Memory B cell (primary cell): ENCODE data around the gene OGG1.
A peak's percentile ranks its signal among the peaks of the same experiment; 100 is the strongest.

ENCODE experiments used
- ATAC-seq: fragments of 150-1000 bp; cut with Tn5 transposase; 2 replicates; pipeline ENCODE4 v1.10.0; 2021; ENCODE audit warnings: low read depth, mild to moderate bottlenecking, moderate library complexity
- DNase-seq, 2 donors: peaks; one replicate each; pipeline ENCODE4 v3.0.0; 2022; ENCODE audit warnings: low spot score in 2 of 2
- H3K27ac Mint-ChIP-seq: one replicate; pipeline ENCODE4 v1.8.0; 2022; ENCODE audit warnings: mild to moderate bottlenecking, moderate library complexity, mixed read lengths
- H3K27me3 Mint-ChIP-seq: one replicate; pipeline ENCODE4 v1.8.0; 2022; ENCODE audit warnings: mixed read lengths
- H3K36me3 Mint-ChIP-seq: one replicate; pipeline ENCODE4 v1.8.0; 2022; ENCODE audit warnings: mild to moderate bottlenecking, mixed read lengths
- H3K4me1 Mint-ChIP-seq: one replicate; pipeline ENCODE4 v1.8.0; 2022; ENCODE audit warnings: mixed read lengths
- H3K4me3 Mint-ChIP-seq: one replicate; pipeline ENCODE4 v1.8.0; 2022; ENCODE audit warnings: mild to moderate bottlenecking, moderate library complexity, mixed read lengths
- H3K9me3 Mint-ChIP-seq: one replicate; pipeline ENCODE4 v1.8.0; 2022; ENCODE audit warnings: mixed read lengths

Gene OGG1

GRCh38 chr3:9749645-9750555 lies at the start of gene OGG1:
Gene OGG1, plus strand, starts transcription at chr3:9749952. Its CDS starts 335 bp downstream, at chr3:9750287.
- peak within 1 kb of the TSS; percentile 91 for H3K4me3 Mint-ChIP-seq
- peak within 1 kb of the TSS; percentile 80 for H3K27ac Mint-ChIP-seq
- H3K9me3 Mint-ChIP-seq: no peaks in the 10 kb centered on the region
- DNase-seq: peak; percentile 86 to 92
- no peaks in the 10 kb centered on the region for H3K27me3 Mint-ChIP-seq
- H3K4me1 Mint-ChIP-seq: peaks cover 26% of the 10 kb centered on the region
- peak; percentile 92 for ATAC-seq
- H3K36me3 Mint-ChIP-seq: peaks cover 13% of the 10 kb centered on the region

DNA sequence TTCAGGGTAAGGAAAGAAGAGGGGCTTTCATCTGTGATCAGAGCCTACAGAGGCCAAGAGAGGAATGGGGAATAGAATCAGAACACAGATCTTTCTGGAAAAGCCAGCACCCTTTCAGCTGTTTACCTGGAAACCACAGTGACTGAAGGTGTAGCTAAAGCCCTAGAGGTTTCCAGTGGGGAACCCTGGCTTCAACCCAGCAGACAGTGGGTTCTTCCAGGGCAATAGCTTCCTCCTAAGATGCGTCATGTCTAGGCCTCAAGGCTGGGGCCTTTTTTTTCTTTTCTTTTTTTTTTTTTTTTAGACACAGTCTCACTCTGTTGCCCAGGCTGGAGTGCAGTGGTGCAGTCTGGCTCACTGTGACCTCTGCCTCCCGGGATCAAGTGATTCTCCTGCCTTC lies 49.2 kb upstream of the OGG1 start:
- Mint-ChIP-seq H3K36me3 (peaks cover 43% of the 10 kb centered on the region), H3K9me3 (no peaks in the 10 kb centered on the region), H3K27ac (no peak overlapping the region), H3K27me3 (peaks cover 4% of the 10 kb centered on the region), H3K4me3 (no peak overlapping the region), H3K4me1 (peaks cover 12% of the 10 kb centered on the region)
- DNase-seq: no peak
- no peak for ATAC-seq

DNA sequence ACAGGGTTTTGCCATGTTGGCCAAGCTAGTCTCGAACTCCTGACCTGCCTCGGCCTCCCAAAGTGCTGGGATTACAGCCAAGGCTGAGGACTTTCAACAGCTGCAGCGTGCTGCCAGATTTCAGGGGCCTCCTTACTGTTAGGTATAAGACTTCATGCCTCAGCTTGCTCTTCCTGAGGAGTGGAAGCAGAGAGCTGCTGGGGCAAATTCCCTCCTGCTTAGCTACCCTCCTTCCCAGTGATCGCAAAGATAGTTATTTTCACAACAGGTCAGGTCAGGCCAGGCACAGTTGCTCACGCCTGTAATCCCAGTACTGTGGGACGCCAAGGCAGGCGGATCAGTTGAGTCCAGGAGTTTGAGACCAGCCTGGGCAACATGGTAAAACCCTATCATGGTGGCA lies 48.7 kb upstream of the OGG1 start:
- Mint-ChIP-seq H3K4me3 (no peak overlapping the region), H3K27me3 (peaks cover 6% of the 10 kb centered on the region), H3K9me3 (no peaks in the 10 kb centered on the region), H3K27ac (no peak overlapping the region), H3K36me3 (peaks cover 39% of the 10 kb centered on the region), H3K4me1 (peaks cover 12% of the 10 kb centered on the region)
- DNase-seq (no peak), ATAC-seq (no peak)

DNA sequence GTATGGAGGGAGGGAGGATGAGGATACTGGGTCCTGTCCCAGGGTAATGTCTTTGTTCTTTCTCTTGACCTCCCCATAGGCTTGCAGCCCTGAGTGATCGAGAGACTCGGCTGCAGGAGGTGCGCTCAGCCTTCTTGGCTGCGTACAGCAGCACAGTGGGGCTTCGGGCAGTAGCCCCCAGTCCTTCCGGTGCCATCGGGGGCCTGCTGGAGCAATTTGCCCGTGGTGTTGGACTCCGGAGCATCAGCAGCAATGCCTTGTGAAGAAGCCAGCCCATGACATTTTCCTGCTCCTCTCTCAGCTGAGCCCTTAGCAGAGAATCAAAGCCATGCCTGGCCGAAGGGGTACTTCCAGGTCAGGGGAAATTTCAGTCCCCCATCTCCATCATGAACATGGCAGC lies 48.0 kb upstream of the OGG1 start:
- no peak overlapping the region for H3K4me3 Mint-ChIP-seq
- peaks cover 43% of the 10 kb centered on the region for H3K36me3 Mint-ChIP-seq
- no peak overlapping the region for H3K27ac Mint-ChIP-seq
- DNase-seq (no peak), ATAC-seq (no peak)
- peaks cover 12% of the 10 kb centered on the region for H3K4me1 Mint-ChIP-seq
- H3K27me3 Mint-ChIP-seq: peaks cover 10% of the 10 kb centered on the region
- H3K9me3 Mint-ChIP-seq: peaks cover 2% of the 10 kb centered on the region

DNA sequence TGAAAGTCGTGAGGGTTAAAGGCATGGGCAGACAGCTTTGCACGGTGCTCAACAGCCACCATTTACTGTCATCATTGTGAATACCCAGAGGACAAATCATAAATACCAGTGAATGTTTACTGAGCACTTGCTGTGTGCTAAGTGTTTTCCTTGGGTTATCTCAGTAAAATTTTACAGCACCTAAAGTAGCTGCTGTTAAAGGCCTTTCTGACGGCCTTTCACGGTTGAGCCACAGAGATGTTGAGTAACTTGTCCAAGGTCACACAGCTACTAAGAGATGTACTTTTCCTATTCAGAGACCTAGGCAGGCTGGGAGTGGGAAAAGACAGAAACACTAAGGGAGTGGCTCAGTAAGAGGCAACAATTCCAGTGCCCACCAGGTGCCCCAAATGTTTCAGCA lies 46.5 kb upstream of the OGG1 start:
- DNase-seq: no peak
- Mint-ChIP-seq H3K27ac (no peak overlapping the region), H3K36me3 (peaks cover 37% of the 10 kb centered on the region), H3K4me3 (no peak overlapping the region), H3K27me3 (peaks cover 11% of the 10 kb centered on the region), H3K9me3 (peaks cover 2% of the 10 kb centered on the region), H3K4me1 (peaks cover 12% of the 10 kb centered on the region)
- no peak for ATAC-seq

GRCh38 chr3:9703736-9704346 lies 45.9 kb upstream of the OGG1 start, which contains the start of gene CPNE9:
Gene CPNE9, plus strand, starts transcription at chr3:9703833. Its CDS starts 164 bp downstream, at chr3:9703997.
- peaks cover 12% of the 10 kb centered on the region for H3K4me1 Mint-ChIP-seq
- H3K27me3 Mint-ChIP-seq: peaks cover 11% of the 10 kb centered on the region
- H3K27ac Mint-ChIP-seq: no peak within 1 kb of the TSS
- peaks cover 39% of the 10 kb centered on the region for H3K36me3 Mint-ChIP-seq
- ATAC-seq (peak; percentile 46), DNase-seq (no peak)
- peaks cover 2% of the 10 kb centered on the region for H3K9me3 Mint-ChIP-seq
- H3K4me3 Mint-ChIP-seq: peak within 1 kb of the TSS; percentile 50

- H3K27ac Mint-ChIP-seq: no peak overlapping the region
- peaks cover 11% of the 10 kb centered on the region for H3K27me3 Mint-ChIP-seq
- peak overlapping the region; percentile 65 for H3K4me3 Mint-ChIP-seq
- peak; percentile 34 for ATAC-seq
- peaks cover 34% of the 10 kb centered on the region for H3K36me3 Mint-ChIP-seq
- peaks cover 2% of the 10 kb centered on the region for H3K9me3 Mint-ChIP-seq
- DNase-seq: no peak
- peaks cover 11% of the 10 kb centered on the region for H3K4me1 Mint-ChIP-seq
Measured at GRCh38 chr3:9704347-9705322, 45.1 kb upstream of the OGG1 start.

DNA sequence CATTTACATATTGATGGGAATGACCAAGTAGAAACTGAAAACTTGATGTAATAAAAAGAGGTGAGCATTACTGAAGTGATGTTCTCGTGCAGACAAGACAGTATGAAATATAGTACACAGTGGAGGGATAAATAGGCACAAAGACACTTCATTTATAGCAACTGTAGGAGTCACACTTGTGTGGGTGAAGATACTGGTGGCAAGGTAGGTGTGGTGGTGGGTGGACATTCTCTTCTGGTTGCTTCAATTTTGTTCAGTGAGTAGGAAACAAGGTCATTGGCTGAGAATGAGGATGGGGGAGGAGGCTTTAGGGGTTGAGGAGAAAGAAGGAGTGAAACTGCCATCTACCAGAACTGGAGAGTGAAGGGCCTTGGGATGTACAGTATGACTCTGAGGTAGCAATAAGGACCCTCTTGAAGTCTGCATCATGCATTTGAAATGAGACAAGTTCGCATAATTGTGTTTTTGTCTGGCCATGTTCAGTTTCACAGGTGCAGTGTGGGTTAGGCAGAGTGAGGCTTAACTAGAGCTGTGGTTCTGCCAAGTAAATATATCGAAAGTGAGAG lies 39.5 kb upstream of the OGG1 start:
- Mint-ChIP-seq H3K36me3 (peaks cover 13% of the 10 kb centered on the region), H3K4me1 (no peaks in the 10 kb centered on the region), H3K4me3 (no peak overlapping the region), H3K27ac (no peak overlapping the region), H3K9me3 (peaks cover 2% of the 10 kb centered on the region), H3K27me3 (peaks cover 14% of the 10 kb centered on the region)
- DNase-seq (no peak), ATAC-seq (no peak)

DNA sequence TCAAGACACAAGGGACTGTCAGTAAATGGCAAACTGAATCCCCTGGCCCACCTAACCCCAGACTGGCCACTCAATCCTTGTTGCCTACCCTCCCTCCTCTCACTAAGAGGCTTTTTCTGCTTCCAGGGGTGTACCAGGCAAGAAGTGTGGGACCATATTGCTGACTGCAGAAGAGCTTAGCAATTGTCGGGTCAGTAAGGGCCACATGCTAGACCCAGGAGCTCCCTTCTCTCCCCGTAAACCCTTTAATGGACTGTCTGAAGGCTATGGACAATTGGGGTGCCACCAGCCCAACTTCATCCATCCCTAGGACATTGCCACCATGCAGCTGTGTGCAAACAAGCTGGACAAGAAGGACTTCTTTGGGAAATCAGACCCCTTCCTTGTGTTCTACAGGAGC lies 37.3 kb upstream of the OGG1 start:
- no peak overlapping the region for H3K4me3 Mint-ChIP-seq
- H3K9me3 Mint-ChIP-seq: no peaks in the 10 kb centered on the region
- H3K27ac Mint-ChIP-seq: no peak overlapping the region
- DNase-seq: no peak
- H3K4me1 Mint-ChIP-seq: no peaks in the 10 kb centered on the region
- ATAC-seq: no peak
- H3K36me3 Mint-ChIP-seq: peaks cover 8% of the 10 kb centered on the region
- peaks cover 10% of the 10 kb centered on the region for H3K27me3 Mint-ChIP-seq

- Mint-ChIP-seq H3K4me3 (no peak overlapping the region), H3K27me3 (peaks cover 13% of the 10 kb centered on the region), H3K27ac (no peak overlapping the region), H3K4me1 (no peaks in the 10 kb centered on the region), H3K9me3 (no peaks in the 10 kb centered on the region), H3K36me3 (peaks cover 7% of the 10 kb centered on the region)
- DNase-seq: no peak
- no peak for ATAC-seq
Measured at GRCh38 chr3:9713142-9713541, 36.6 kb upstream of the OGG1 start.

- no peak for DNase-seq
- Mint-ChIP-seq H3K27ac (no peak overlapping the region), H3K4me3 (no peak overlapping the region), H3K9me3 (no peaks in the 10 kb centered on the region), H3K4me1 (no peaks in the 10 kb centered on the region), H3K36me3 (peaks cover 4% of the 10 kb centered on the region), H3K27me3 (peaks cover 13% of the 10 kb centered on the region)
- no peak for ATAC-seq
Measured at GRCh38 chr3:9715136-9715535, 34.6 kb upstream of the OGG1 start.

DNA sequence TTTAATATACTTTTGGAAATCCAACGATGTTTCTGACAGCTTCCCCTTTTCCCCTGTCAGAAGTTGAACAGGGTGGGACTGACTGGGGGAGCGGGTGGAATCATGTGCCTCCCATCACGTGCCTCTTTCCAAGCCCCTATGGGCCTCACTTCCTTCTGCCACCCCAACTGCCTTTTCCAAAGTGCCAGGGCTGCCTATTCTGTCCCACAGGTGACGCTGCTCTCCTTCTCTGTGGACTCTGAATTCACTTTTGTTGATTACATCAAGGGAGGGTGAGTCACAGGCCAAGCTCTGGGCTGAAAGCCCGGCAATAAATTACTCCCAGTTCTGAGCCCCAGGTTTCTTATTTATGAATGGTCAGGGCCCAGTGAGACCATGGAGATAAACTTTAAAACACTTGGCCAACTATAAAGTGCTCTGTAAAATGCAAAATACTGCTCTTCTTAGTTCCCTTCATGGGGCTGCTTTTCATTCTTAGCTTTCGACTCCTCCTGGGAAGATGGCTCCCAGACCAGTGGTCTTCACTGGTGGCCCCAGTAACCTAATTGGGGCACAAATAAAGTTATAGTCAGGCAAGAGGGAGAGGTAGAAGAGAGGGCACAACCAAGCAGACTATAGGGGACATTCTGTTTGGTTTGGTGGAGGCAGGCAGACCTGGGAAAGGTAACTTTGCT lies 33.9 kb upstream of the OGG1 start:
- Mint-ChIP-seq H3K27me3 (peaks cover 13% of the 10 kb centered on the region), H3K36me3 (peaks cover 4% of the 10 kb centered on the region), H3K9me3 (no peaks in the 10 kb centered on the region), H3K4me1 (no peaks in the 10 kb centered on the region), H3K27ac (no peak overlapping the region), H3K4me3 (no peak overlapping the region)
- ATAC-seq: no peak
- DNase-seq: no peak
